ENCODE results near the gene OSCP1. TPM values are rescaled to one million over a fixed set of nuclear protein-coding genes. Genes with fewer than 3 reads are reported as not detected.

The OSCP1 gene
- total and polyA plus RNA-seq, 8 donors: 3.3 to 9.8 (median 4.8) TPM

GRCh38 chr1:36486093-36486438 is 35.8 kb upstream of the OSCP1 start:
- FAIRE-seq: no peak
- Histone ChIP-seq H3K4me1 (peaks cover 0 to 10% (median 0%) of the 10 kb centered on the region in 3 donors), H3K9me3 (no peaks in the 10 kb centered on the region), H3K36me3 (no peaks in the 10 kb centered on the region), H3K27ac (peak overlapping the region in 2 of 4 donors; percentile 71 to 79), H3K27me3 (no peaks in the 10 kb centered on the region), H3K4me3 (no peak overlapping the region)
- WGBS, 2 donors: 88 to 91% methylated on average over 2 of the region's 2 CpGs
- no peak for ATAC-seq
- no peak for TF ChIP-seq CTCF (IDR thresholded peaks at IDR 0.05)
- intact Hi-C loops (cut with DNase I): no loop called here
- DNase-seq: no peak

DNA sequence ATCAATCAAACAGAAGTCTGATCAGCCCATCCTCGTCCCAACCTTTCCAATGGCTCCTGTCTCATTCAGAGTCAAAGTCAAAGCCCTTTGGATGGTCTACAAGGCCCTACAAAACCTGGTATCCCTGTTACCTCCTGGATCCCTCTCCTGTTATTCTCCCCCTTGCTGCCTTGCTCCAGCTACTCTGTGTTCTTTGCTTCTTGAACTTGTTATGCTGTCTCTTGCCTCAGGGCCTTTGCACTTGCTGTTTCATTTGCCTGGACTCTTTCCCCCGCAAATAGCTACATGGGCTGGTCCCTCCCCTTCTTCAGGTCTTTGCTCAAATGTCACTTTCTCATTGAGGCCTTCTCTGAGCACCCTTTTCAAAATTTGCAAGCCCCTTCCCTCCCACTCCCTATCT is 33.8 kb upstream of the OSCP1 start:
- Histone ChIP-seq H3K36me3 (no peaks in the 10 kb centered on the region), H3K27me3 (no peaks in the 10 kb centered on the region), H3K27ac (no peak overlapping the region), H3K4me1 (peaks cover 0 to 10% (median 0%) of the 10 kb centered on the region in 3 donors), H3K4me3 (no peak overlapping the region), H3K9me3 (no peaks in the 10 kb centered on the region)
- TF ChIP-seq CTCF (IDR thresholded peaks at IDR 0.05): no peak
- whole genome bisulfite sequencing, 2 donors: 87 to 90% methylated on average over 2 of the region's 2 CpGs
- FAIRE-seq (no peak), DNase-seq (no peak), ATAC-seq (no peak)
- intact Hi-C loops (cut with DNase I): no loop called here

DNA sequence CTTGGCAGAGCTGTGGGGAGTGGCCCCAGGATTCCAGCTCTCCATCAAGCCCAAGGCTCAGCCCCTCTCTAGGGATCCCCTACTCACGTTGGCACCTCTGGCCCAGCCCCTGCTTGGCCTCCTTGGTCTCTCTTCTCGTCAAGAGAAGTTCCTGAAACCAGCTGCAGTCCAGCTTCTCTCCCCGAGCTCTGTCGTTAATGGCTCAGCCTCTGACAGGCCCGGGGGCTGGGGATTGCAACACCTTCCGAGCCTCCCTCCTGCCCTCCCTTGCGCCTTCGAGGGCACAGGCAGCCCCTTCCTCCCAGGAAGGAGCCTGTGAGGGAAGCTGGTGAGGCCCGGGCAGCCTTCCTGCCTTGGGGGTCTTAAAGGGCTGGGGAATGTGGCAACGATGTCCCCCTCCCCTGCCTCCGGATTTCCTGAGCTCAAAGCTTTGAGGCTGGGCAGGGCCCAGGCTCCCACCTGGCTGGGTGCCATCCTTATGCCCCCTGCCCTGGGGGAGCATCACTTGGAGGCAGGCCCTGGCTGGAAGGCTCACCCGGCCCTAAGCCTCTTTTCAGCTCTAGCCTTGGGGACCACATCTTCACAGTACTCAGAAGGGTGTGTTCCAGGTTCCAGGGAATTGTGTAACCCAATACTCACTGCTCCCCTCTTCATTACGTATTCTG is 32.6 kb upstream of the OSCP1 start, which contains the start of gene CSF3R:
CSF3R (minus strand) TSS at position 190 of the 665 bp plus-strand sequence. CDS start 3,417 bp downstream, outside the sequence.
- ATAC-seq: no peak

GRCh38 chr1:36481771-36482723 is 31.8 kb upstream of the OSCP1 start:
- no peaks in the 10 kb centered on the region for H3K36me3 ChIP-seq
- H3K4me3 ChIP-seq: peak overlapping the region in 1 of 4 donors; percentile 20
- H3K27ac ChIP-seq: no peak overlapping the region
- FAIRE-seq: no peak
- no peak for DNase-seq
- 46 to 53% methylated on average over 26 of the region's 26 CpGs for WGBS, 2 donors
- no peaks in the 10 kb centered on the region for H3K9me3 ChIP-seq
- intact Hi-C loops (cut with DNase I): no loop called here
- no peaks in the 10 kb centered on the region for H3K27me3 ChIP-seq
- no peak for TF ChIP-seq CTCF (IDR thresholded peaks at IDR 0.05)
- peaks cover 0 to 4% (median 0%) of the 10 kb centered on the region in 3 donors for H3K4me1 ChIP-seq
- no peak for ATAC-seq

More for the DNA sequence above, 32.6 kb upstream of the OSCP1 start, which contains the start of gene CSF3R:
- 51 to 55% methylated on average over 13 of the region's 13 CpGs for WGBS, 2 donors
- Histone ChIP-seq H3K4me1 (peaks cover 0 to 10% (median 0%) of the 10 kb centered on the region in 3 donors), H3K36me3 (no peaks in the 10 kb centered on the region), H3K4me3 (peak within 1 kb of the TSS in 1 of 4 donors; percentile 20), H3K27ac (peak within 1 kb of the TSS in 1 of 4 donors; percentile 22), H3K27me3 (no peaks in the 10 kb centered on the region), H3K9me3 (no peaks in the 10 kb centered on the region)
- no peak for TF ChIP-seq CTCF (IDR thresholded peaks at IDR 0.05)
- intact Hi-C loops (cut with DNase I): no loop called here
- DNase-seq (no peak), FAIRE-seq (no peak)
